DND-41 (cell line): ENCODE results near the gene PEPD.

Experiments
- CTCF ChIP-seq: IDR thresholded peaks from 2 replicates; pipeline ENCODE4 v1.5.1; 2012; ENCODE audit warnings: borderline replicate concordance, low read length, moderate library complexity, mild to moderate bottlenecking; ENCODE audit not compliant: poor library complexity, severe bottlenecking; ENCODE audit errors: extremely low read depth
- EZH2 ChIP-seq: IDR thresholded peaks from 3 replicates; pipeline ENCODE4 v1.6.1; 2012; ENCODE audit warnings: borderline replicate concordance, low read depth, mild to moderate bottlenecking, moderate library complexity, low read length, inconsistent platforms; ENCODE audit not compliant: severe bottlenecking

- TF ChIP-seq CTCF (no peak), EZH2 (no peak)
Measured at GRCh38 chr19:33512580-33513137, 8.9 kb downstream of the PEPD start.
